GM19351 (cell line): Measurements from ENCODE around the gene BCAN.
"Not testable (repeated sequence)": the region's sequence is repeated elsewhere in the genome, so short reads cannot be mapped to it uniquely, and the experiment has no call there.

Experiments
- ATAC-seq: cut with Tn5 transposase; IDR thresholded peaks from one replicate; pipeline ENCODE4 v1.9.1; 2021; ENCODE audit warnings: mild to moderate bottlenecking, moderate library complexity; ENCODE audit not compliant: unreplicated experiment

The BCAN gene

DNA sequence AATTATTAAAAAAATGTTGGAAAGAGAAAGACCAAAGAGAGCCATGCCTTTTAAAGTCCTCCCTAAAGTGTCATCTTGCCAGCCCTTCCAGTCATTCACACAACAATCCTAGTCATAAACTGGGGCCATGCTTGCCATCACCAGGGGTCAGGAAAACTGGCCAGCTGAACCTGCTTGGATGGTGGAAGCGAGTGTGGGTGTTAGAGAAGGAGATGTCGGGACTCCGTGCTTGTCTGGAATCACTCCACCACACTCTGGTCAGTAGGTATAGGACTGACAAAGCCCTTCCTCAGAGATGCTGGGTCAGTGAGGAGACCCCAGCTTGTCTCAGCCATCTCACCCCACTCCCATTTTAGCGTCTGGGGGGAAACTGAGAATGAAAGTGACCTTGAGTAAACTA lies 26.0 kb upstream of the BCAN start:
- ATAC-seq: no peak

DNA sequence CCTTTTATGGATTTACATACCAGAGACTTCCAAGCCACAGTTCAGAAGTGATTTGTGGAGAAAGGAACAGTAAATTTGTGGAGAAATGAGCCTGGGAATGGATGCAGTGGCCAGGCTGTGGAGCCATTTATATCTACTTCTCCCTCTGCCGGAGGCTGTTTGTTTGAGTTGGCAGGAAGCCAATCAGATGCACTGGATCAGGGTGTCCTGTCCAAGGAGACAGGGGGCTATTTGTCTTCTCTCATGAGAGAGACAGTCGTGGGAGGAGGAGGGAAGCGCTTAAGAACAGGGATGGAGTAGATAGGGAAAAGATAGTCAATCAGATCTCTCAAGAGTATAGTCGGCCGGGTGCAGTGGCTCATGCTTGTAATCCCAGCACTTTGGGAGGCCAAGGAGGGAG lies 25.5 kb upstream of the BCAN start:
- ATAC-seq: no peak

- no peak for ATAC-seq
Measured at GRCh38 chr1:156618853-156619581, 22.9 kb upstream of the BCAN start, which contains the start of gene HAPLN2. HAPLN2 (plus strand) TSS chr1:156619415; CDS start chr1:156623491, 4,076 bp downstream.

- ATAC-seq: no peak
Measured at GRCh38 chr1:156619582-156619955, 22.3 kb upstream of the BCAN start.

- ATAC-seq: no peak
Measured at GRCh38 chr1:156622581-156623297, 19.2 kb upstream of the BCAN start.

DNA sequence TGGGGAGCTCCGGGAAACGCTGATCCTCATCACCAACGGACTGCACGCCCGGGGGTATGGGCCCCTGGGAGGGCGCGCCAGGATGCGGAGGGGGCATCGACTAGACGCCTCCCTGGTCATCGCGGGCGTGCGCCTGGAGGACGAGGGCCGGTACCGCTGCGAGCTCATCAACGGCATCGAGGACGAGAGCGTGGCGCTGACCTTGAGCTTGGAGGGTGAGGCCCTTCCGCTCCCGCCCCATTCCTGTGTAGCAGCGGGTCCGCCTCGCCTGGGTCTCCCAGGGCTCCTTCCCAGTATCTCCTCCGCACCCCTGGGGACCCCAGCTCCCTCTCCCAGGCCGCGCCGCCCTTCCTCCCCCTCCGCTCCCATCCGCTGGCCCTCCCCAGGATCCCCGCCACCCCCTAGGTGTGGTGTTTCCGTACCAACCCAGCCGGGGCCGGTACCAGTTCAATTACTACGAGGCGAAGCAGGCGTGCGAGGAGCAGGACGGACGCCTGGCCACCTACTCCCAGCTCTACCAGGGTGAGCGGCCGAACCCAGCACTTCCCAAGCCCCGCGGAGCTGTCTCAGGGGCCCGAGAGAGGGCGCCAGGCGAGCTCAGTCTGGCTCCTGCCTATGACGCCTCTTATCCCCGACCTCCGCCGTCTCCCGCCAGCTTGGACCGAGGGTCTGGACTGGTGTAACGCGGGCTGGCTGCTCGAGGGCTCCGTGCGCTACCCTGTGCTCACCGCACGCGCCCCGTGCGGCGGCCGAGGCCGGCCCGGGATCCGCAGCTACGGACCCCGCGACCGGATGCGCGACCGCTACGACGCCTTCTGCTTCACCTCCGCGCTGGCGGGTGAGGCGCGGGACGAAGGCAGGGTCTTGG lies 17.7 kb upstream of the BCAN start:
- ATAC-seq: no peak

DNA sequence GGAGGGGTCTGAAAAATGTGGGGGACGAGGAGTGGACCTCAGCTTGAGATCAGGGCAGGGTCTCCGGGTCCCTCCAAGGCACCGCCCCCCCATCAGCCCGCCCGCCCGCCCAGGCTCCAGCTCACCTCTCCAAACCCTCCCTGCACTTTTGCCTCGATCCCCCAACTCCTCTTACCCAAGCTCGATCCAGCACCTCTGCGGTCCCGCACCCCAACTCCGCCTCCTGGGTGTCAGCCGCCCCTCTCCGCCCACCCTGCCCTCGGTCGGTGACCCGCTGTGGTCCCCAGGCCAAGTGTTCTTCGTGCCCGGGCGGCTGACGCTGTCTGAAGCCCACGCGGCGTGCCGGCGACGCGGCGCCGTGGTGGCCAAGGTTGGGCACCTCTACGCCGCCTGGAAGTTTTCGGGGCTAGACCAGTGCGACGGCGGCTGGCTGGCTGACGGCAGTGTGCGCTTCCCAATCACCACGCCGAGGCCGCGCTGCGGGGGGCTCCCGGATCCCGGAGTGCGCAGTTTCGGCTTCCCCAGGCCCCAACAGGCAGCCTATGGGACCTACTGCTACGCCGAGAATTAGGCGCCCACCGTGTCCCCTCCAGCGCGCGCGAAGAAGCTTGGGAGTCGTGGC lies 17.0 kb upstream of the BCAN start:
- ATAC-seq: no peak

DNA sequence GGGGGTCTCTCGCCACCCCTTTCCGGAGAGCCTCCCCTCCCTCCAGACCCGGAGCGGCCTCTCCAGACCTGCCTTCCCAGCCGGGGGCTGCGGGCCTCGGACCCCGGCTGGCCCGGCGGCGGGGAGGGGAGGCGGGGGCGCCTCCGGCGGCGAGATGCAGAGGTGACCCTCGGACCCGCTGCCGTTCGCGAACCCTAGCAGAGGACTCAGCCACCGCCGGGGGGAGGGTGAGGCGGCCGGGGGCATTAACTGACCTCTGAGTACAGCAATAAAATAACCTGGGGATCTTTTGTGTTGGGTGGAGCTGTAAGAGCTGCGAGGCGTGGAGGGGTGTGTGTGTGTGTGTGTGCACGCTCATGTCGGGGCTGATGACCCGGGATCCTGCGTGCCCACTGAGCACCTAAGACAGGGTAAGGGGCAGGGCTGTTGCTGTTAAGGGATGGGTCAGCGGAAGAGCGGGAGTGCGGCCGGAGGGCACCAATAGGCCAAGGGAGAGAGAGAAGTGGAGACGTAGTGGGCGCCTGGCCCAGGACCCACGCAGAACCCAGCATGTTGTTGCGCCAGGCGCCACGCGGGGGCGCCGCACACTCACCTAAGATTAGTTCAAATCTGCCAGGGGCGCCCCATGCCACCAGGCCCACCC lies 16.4 kb upstream of the BCAN start:
- no peak for ATAC-seq

DNA sequence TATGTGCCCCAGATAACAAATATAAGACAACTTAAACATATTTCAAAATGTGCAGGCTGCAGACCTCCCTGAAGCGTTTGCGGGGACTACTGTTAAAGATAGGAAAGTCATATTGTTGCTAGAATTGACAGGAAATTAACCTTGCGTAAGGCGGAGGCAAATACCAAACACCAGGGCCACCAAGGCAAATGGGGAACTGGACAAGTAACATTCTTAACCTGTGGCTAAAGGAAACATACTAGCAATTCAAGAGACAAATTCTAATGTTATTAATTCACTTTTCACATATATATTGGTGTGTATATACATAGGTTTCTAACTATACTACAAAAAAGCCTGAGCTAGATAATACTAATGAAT lies 15.9 kb upstream of the BCAN start:
- no peak for ATAC-seq

DNA sequence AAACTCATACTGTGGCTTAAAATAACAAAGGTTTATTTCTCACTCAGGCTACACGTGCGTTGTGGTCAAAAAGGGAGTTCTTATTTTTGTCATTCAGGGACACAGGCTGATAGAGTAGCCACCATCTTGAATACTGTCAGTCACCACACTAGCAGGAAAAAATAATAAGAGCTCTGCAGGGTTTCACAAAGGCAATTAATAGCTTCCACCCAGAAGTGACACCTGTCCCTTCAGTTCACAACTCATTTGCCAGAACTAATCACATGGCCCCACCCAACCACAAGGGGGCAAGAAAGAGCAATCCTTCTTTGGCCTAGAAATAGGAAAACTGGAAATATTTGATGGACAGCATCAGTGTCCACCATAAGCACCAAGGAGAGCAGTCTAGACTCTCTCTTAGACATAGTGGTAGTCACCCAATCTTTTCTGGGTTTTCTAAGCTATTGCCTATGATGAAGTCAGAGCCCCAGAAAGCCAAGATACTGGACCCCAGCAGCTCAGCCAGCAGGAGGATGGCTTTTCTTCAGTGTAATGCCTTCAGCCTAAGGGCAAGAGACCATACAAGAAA lies 14.5 kb upstream of the BCAN start:
- ATAC-seq: no peak

- ATAC-seq: no peak
Measured at GRCh38 chr1:156629823-156630449, 12.0 kb upstream of the BCAN start.

DNA sequence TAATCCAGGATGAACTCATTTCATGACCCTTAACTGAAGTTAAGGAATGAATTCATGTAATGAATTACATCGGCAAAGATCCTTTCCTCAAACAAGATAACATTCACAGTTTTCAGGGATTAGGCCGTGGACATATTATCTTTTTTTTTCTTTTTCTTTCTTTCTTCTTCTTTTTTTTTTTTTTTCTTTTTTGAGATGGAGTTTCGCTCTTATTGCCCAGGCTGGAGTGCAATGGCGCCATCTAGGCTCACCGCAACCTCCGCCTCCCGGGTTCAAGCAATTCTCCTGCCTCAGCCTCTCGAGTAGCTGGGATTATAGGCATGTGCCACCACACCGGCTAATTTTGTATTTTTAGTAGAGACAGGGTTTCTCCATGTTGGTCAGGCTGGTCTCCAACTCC lies 10.8 kb upstream of the BCAN start:
- not testable (repeated sequence) for ATAC-seq

GRCh38 chr1:156632355-156632754 lies 9.6 kb upstream of the BCAN start:
- ATAC-seq: no peak

- no peak for ATAC-seq
Measured at GRCh38 chr1:156638189-156638985, 3.5 kb upstream of the BCAN start.

GRCh38 chr1:156639601-156640101 lies 2.3 kb upstream of the BCAN start:
- no peak for ATAC-seq

- ATAC-seq: no peak
Measured at GRCh38 chr1:156640842-156641706, 843 bp upstream of the BCAN start.

DNA sequence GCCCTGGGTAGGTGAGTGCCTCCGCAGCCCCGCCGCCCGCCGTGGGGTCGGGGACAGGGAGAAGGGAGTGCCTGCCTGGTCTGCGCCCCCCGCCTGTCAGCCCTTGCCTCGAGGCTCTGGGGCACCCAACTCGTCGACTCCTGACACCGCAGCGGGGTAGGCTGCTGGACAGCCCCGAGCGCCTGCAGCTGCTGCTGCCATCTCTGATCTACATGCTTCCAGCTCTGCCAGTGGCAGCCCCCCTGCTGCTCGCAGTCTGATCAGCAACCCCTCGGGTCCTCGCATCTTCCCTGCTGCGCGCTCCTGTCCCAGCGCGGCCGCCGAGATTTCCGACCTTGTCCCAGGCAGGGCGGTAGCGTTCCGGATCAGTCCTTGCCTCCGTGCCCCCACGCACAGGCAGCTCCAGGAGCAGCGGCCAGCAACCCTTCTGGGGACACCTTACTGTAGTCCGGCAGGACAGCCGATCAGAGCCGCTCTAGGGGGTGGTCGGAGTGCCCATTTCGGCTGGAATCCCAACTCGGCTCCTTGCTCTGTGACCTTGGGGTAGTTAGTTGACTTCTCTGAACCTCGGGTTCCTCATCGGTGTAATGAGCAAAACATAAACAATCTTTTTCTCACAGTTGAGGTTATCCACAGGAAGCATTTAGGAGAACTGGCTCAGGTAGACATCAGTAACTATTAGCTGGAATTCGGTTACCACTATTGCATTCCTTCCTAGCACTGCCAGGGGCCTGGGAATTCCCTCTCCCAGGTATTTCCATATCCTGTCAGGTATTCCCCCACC lies 540 bp downstream of the BCAN start:
- no peak for ATAC-seq
